ENCODE results near the gene CUEDC2. TPM values are rescaled to one million over a fixed set of nuclear protein-coding genes. Genes with fewer than 3 reads are reported as not detected.

The CUEDC2 gene
- total RNA-seq, 2 donors from 2014 or later = 30.2 to 32.1 TPM

GRCh38 chr10:102444851-102445250 lies 12.5 kb upstream of the CUEDC2 start:
- intact Hi-C loops (cut with DNase I) = no loop called here
- H3K4me1 ChIP-seq = no peaks in the 10 kb centered on the region
- no peaks in the 10 kb centered on the region for H3K27me3 ChIP-seq
- H3K9me3 ChIP-seq = no peaks in the 10 kb centered on the region
- TF ChIP-seq CTCF (IDR thresholded peaks at IDR 0.05) = no peak
- no peak overlapping the region for H3K4me3 ChIP-seq
- DNase-seq = no peak
- H3K36me3 ChIP-seq = no peaks in the 10 kb centered on the region
- H3K27ac ChIP-seq = no peak overlapping the region
- no peak overlapping the region for H3K9ac ChIP-seq (ENCODE audit: low read depth in 2 of 2, low read length in 2 of 2)

- no peak overlapping the region for H3K9ac ChIP-seq (ENCODE audit: low read depth in 2 of 2, low read length in 2 of 2)
- intact Hi-C loops (cut with DNase I) = no loop called here
- H3K4me1 ChIP-seq = no peaks in the 10 kb centered on the region
- no peaks in the 10 kb centered on the region for H3K9me3 ChIP-seq
- no peak for TF ChIP-seq CTCF (IDR thresholded peaks at IDR 0.05)
- no peak overlapping the region for H3K27ac ChIP-seq
- no peaks in the 10 kb centered on the region for H3K27me3 ChIP-seq
- no peak overlapping the region for H3K4me3 ChIP-seq
- no peaks in the 10 kb centered on the region for H3K36me3 ChIP-seq
- DNase-seq = no peak
Measured at GRCh38 chr10:102438374-102438773, 6.0 kb upstream of the CUEDC2 start.

- intact Hi-C loops (cut with DNase I) = no loop called here
- Histone ChIP-seq H3K27me3 (no peaks in the 10 kb centered on the region), H3K9ac (ENCODE audit: low read depth in 2 of 2, low read length in 2 of 2) (no peak overlapping the region), H3K27ac (no peak overlapping the region), H3K4me3 (no peak overlapping the region), H3K4me1 (no peaks in the 10 kb centered on the region), H3K36me3 (no peaks in the 10 kb centered on the region), H3K9me3 (no peaks in the 10 kb centered on the region)
- no peak for TF ChIP-seq CTCF (IDR thresholded peaks at IDR 0.05)
- DNase-seq = no peak
Measured at GRCh38 chr10:102437515-102437914, 5.1 kb upstream of the CUEDC2 start.

GRCh38 chr10:102436312-102436711 lies 3.9 kb upstream of the CUEDC2 start:
- Histone ChIP-seq H3K4me1 (peaks cover 4% of the 10 kb centered on the region), H3K27ac (no peak overlapping the region), H3K36me3 (no peaks in the 10 kb centered on the region), H3K9me3 (no peaks in the 10 kb centered on the region), H3K9ac (ENCODE audit: low read depth in 2 of 2, low read length in 2 of 2) (peak overlapping the region in 1 of 2 donors; percentile 34), H3K27me3 (no peaks in the 10 kb centered on the region), H3K4me3 (no peak overlapping the region)
- intact Hi-C loops (cut with DNase I) = no loop called here
- TF ChIP-seq CTCF (IDR thresholded peaks at IDR 0.05) = no peak
- DNase-seq = no peak

GRCh38 chr10:102435529-102436233 lies 3.3 kb upstream of the CUEDC2 start:
- H3K9ac ChIP-seq (ENCODE audit: low read depth in 2 of 2, low read length in 2 of 2) = peak overlapping the region in 1 of 2 donors; percentile 56
- peaks cover 4% of the 10 kb centered on the region for H3K4me1 ChIP-seq
- peak overlapping the region; percentile 47 for H3K27ac ChIP-seq
- H3K27me3 ChIP-seq = no peaks in the 10 kb centered on the region
- no peak for TF ChIP-seq CTCF (IDR thresholded peaks at IDR 0.05)
- intact Hi-C loops (cut with DNase I) = no loop called here
- H3K4me3 ChIP-seq = no peak overlapping the region
- H3K9me3 ChIP-seq = no peaks in the 10 kb centered on the region
- H3K36me3 ChIP-seq = no peaks in the 10 kb centered on the region
- DNase-seq = no peak

Measured in colonic mucosa (tissue), 4 donors.